COLO829 (cell line): ENCODE measurements around the gene BTG4.

ENCODE experiments used
- DNase-seq: peaks from one replicate; pipeline ENCODE4 v3.0.0; 2012; ENCODE audit warnings: low spot score

BTG4 gene

DNA sequence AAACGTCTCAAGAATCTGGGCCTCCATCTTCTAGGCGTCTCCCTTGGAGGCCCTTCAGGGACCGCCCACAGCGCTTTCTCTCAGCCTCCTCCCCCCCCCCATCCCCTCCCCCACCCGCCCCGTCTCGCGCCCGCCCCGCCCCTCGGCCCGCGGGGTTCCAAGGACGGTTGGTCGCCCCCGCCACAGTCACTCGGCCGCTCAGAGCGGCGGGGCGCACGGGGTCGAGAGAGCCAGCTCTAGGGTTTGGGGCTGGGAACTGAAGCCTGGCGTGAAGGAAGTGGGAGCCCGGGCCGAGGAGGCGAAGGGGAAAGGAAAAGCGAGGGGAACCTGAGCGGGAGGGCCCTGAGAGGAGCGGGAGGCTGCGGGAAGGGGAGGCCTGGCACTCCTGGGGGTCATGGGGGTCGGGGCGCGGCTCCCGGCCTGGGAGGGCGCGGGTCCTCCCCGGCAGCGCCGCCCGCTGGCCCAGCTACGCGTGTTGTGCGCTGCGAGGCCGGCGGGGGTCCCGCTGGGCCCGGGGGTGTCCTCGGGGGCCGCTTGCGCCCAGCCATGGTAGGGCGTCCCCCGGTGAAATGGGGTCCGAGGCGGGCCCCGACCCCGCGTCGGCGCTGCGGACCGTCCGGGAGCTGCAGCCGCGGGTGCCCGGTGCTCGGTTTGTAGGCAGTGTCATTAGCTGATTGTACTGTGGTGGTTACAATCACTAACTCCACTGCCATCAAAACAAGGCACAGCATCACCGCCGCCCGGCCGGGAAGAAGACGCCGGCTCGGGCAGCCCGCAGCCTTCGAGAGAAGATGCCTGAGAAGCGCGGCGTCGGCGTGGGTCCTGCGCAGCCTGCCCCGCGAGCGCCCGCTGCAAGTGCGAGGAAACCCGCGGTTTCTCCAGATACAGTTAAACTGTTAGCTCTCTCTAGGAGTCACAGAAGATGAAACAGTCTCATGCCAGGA, at the start of gene BTG4:
Gene BTG4 (minus strand): TSS at position 91 of the 944 bp plus-strand sequence. CDS start 13,610 bp downstream, outside the sequence.
- no peak for DNase-seq

DNA sequence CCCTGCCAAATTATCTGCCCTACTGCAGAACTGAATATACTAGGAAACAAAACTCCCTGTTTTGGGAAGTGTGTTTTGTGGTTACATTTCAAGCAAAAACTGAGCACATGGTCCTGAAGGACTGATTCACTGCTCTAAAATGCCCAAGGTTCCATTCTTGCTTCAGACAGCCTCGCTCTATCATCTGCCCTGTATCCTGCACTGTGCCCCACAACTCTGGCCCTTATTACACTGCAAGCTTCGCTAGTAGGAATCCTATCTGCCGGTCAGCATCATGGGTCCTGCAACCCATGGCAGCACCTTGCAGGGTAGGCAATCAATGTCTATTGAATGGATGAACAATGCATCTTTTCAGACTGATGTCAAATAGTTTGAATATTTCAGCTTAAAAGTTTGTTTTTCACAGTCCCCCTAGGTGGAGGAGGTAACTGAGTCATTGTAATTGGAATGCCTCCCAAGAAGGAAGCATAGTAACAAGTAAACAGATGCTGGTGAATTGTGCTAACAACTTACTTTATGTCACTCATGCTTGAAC, 49.7 kb upstream of the BTG4 start:
- DNase-seq, result peak; percentile 30

DNA sequence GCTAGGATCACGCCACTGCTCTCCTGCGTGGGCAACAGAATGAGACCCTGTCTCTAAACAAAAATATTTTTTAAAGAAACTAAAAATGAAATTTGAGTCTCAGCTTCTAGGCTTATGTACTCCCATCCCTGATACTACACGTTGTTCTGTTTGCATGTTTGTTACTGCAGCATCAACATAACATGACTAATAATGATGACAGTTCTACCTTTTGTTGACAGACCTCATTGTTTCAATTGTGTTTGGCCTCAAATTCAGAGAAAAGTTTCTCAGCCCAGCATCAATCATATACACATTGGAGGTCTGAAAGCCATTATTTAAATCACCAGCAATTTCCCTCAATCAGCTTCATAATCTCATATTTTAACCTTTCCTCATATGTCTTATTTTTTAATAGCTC, 49.1 kb upstream of the BTG4 start:
- DNase-seq, result no peak

DNA sequence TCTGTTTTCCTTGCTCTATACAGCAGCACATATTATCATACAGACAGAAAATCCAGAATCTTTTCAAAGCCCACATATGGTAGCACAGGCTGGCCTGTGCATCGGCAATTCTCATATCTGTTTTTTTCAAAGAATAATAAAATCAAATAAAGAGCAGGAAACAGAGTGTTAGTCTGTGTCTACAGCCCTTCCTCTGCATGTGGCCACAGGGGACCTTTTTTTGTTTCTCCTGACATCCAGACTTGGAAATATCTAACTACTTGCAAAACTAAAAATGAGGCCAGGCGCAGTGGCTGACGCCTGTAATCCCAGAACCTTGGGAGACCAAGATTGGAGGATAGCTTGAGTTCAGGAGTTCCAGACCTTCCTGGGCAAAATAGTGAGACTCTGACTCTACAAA, 48.6 kb upstream of the BTG4 start:
- DNase-seq, result no peak

DNA sequence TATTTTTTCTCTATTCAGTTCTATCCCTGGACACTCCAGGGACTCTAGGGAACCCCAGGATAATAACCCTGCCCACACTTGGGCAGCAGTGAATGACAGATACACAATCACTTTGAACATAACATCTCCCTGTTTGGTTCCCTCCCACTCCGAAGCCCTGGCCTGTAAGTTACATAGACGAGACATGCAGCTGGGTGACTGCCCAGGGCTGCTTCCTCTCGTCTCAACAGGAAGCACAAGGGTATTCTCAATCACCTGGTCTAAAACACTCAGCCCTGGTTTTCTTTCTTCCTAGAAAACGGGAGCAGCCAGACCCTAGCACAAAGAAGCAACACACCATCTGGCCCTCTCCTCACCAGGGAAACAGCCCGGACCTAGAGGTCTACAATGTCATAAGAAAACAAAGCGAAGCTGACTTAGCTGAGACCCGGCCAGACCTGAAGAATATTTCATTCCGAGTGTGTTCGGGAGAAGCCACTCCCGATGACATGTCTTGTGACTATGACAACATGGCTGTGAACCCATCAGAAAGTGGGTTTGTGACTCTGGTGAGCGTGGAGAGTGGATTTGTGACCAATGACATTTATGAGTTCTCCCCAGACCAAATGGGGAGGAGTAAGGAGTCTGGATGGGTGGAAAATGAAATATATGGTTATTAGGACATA, 47.7 kb upstream of the BTG4 start:
- no peak for DNase-seq

DNA sequence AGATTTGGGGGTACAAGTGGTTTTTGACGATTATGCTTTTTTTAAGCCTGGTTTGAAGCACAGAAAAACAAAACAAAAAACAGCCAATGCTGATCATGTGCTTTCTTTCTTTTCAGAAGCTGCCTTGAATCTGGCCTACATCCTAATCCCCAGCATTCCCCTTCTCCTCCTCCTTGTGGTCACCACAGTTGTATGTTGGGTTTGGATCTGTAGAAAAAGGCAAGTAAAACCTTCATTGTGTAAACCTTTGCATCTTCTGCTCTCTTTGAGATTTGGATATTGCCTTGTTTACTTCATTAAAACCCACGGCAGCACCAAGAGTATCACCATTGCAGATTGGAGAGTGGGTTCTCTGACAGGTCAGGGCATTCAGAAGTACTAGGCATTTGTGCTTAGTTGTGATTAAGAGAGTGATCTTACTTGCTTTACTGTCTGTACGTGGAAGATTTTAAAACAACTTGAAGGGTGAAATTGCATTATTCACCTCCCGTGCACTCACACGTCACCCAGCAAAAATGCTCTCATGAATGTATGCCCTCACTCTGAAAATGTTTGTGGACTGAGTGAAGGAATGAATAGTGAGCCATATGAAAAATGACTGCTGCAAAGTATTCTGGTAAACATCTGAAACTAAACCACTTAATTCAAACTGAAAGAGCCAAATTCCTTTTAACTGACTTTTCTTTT, 45.4 kb upstream of the BTG4 start:
- DNase-seq, result no peak

DNA sequence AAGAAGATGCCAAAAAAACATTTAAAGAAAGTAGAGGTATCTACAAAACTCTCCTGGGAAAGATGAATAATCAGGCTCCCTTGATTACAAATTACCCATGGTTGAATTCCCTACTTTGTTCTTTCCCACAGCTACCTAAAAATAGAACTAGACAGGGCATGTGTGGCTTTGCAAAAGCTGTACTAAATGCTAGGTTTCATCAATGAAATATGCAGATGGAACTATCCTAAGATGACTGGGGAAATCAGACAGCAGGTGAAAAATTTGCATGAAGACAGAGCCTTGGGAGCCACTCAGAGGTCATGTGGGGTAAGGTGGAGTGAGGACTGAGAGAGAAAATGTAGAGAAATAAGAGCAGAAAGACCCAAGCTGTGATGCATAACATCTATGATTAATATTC, 43.1 kb upstream of the BTG4 start:
- no peak for DNase-seq

DNA sequence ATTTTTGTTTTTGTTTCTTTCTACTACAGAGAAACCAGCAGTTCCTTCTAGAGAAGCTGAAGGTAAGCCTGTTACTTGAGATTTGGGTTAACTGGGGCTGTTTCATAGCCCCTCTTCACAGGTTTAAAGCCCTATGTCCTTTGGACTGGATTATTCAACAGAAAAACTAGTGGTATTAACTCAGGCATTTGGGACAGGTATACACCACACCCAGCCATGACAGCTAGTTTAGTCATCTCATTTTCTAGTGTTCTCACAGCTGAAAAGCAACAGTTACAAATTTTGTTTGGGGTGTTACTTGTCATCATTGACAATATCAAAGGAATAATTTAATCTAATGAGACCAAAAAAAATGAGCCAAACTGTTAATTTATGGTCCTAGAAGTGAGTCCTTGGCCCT, 42.3 kb upstream of the BTG4 start:
- DNase-seq, result no peak

DNA sequence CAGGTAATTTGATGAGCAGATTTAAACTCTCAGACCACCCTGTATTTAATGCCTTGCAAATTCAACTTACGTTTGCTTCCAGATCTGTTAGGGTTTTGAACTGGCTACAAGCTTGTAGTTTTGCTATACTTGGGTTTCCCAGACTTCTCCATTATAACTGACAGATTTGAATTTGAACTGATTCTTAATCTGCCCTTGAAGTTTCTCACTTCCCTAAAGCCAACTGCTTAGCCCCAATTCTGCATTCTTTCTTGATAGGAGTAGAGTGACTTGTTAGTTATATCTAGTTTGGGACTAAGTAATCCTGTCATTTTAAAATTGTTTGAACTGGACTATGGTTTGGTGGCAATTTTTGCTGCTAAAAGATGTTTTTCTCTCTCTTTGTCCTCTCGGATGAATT, 38.1 kb upstream of the BTG4 start:
- DNase-seq, result no peak

DNA sequence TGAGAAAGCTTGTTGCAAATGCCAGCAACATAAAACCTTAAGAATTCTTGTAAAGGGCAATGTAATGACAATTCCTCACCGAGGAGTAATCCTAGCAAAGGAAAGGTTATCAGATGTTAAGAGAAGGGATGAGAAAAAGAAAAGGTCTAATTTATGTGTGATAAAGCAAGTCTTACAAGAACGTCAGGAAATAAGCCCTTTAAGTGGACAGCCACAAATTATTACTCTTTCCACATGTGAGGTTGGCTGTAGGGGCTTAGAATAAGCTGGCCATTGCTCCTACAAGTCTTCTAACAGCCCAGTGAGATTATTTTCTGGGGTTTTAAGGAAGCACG, 37.6 kb upstream of the BTG4 start:
- DNase-seq, result no peak

DNA sequence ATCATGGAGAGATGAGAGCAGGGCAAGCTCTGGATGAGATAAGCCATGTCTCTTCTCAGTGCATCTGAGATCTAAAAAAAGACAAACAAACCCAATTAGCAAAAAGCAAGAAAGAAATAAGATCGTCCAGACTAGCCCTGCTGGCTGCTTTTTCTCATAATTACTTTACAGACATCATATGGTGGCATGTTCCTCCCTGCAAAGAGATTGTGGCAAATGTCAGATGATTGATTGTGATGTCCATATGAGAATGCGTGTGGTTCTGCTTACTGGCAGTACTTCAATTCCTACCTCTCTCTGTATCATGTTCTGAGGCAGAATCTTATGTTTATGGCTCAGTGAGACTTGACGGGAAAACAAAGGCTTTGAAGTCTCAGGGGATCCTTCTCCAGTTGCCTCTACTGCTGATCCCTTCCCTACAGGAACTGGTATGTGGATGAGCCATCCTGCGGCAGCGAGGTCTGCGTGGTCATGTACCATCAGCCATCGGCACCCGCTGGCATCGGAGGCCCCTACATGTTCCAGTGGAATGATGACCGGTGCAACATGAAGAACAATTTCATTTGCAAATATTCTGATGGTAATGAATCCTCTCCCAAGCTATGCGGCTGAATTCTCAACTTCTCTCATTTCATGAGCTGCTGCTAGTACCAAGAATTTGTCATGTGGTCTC, 37.1 kb upstream of the BTG4 start:
- no peak for DNase-seq

DNA sequence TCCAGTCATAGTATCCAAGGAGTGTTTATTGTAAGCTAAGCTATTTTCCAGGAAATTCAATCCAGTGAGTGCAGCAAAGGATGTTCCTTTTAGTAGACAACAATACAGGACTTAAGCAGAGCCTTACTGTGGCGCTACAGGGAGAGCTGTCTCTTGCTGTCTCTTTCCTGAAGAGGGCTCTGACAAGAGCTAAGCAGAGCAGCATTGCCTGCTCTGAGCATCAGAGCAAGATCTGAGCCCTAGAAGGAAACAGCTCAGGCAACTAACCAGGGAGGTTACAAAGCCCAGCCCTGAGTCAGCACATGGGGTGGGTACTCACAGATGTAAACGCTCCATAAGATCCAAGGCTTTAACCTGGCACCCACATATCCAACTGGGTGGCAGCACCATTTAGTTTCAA, 36.3 kb upstream of the BTG4 start:
- no peak for DNase-seq

DNA sequence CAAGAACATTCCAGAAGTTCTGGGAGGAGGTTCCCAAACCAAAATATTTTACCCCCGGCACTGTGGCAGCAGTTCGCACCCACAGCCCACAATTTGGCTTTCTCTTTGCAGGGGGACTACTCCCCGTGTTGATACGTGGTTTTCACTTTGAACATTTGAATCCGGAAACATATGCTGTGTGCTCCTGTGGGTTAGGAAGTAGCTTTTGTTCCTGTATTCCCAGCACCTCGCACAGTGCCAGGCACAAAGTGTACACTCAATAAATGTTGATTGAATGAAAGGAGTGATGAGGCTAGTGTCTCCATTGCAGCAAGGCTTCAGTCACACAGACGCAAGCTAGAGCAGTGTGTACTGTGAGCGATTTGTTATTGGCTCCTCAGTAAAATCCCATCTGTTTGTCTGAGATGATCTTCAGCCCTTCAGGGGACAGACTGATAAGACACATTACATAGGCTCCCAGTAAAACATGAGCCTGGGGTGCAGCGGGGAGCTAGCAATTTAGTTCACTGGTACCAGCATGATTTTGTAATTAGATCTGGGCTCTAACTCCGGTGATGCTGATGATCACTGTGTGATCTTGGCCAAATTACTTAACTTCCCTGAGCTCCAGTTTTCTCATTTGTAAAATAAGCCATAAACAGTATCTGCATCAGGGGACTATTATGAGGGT, 30.6 kb upstream of the BTG4 start:
- DNase-seq, result no peak

DNA sequence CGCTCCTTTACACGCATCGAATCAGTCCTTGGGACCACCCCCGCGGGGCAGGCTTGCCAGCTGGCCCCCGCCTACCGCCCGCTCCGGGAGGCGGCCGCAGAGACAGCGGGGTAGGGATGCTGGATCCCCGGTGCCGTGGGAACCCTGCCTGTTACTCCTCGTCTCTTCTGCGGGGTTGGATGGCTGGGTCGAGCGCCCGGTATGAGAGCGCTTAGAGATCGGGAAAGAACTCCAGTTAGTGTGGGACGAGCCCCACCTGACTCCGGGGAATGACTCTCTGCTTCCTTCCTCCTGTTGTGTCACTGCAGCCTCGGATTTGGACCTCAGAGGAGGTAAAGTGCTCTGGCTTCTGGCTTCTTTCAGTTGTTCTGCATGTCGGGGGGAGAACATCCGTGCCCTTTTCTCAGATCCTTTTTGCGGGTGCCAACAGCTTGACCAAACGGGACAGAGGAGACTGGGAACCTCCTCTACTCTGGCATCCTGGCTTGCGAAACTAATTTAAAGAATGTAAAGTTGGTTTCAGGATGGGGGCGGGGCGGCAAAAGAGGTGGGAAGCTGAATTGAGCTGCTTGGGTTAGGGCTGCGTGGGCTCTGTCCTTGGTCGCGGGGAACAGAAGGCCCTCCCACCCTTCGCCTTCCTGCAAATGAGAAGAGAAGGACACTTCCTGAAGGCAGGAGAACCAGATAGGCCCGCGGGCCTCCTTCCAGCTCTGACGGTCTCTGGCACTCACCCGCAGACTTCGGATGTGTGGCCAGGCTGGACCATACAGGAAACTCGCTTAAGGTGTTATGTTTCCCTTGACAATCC, 29.3 kb upstream of the BTG4 start:
- no peak for DNase-seq

DNA sequence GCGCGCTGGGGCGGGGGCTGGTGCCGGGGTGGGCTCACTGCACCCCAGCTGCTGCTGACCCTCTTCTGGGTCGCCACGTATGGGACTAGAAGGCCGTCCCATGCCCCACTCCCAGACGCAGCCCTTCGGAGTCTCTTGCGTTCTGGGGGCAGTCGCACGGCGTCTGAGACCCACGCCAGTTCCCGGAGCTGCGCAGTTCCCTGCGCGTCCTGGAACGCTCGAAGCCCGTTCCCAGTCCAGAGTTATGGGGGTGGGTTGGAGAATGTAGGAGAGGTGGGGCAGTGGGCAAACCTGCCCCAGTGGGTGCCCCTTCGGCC, 28.7 kb upstream of the BTG4 start:
- DNase-seq, result no peak

DNA sequence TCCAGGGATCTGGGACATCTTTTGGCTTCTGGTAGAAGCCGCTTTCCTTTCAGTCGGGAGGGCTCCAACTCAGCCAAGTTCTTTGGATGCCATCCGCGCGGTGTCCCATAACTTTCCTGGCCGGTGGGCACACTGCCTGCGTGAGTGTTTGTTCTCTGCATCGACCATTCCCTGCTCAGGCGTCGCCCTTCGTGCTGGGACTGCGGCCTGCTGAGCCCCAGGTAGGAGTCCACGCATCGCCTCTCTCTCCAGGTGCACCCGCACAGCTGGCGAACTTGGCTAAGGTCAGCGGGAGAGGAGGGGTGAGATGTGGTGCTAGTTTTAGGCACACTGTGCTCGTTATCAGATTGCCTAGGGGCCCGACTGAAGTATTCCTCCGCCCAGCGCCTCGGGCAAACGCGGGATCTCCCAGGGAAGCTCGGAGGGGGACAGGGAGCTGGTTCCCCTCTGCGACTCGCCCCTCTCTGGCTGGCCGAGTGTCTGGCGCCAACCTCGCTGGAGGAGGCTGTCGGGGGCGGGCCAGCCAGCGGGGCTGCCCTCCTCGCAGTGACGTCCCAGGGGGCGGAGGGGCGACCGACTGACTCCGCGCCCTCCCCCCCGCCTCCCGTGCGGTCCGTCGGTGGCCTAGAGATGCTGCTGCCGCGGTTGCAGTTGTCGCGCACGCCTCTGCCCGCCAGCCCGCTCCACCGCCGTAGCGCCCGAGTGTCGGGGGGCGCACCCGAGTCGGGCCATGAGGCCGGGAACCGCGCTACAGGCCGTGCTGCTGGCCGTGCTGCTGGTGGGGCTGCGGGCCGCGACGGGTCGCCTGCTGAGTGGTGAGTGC, 28.1 kb upstream of the BTG4 start, which contains the start of gene LAYN:
Gene LAYN (plus strand): TSS at position 607 of the 823 bp plus-strand sequence. CDS start 124 bp downstream, at position 731.
- DNase-seq, result no peak

DNA sequence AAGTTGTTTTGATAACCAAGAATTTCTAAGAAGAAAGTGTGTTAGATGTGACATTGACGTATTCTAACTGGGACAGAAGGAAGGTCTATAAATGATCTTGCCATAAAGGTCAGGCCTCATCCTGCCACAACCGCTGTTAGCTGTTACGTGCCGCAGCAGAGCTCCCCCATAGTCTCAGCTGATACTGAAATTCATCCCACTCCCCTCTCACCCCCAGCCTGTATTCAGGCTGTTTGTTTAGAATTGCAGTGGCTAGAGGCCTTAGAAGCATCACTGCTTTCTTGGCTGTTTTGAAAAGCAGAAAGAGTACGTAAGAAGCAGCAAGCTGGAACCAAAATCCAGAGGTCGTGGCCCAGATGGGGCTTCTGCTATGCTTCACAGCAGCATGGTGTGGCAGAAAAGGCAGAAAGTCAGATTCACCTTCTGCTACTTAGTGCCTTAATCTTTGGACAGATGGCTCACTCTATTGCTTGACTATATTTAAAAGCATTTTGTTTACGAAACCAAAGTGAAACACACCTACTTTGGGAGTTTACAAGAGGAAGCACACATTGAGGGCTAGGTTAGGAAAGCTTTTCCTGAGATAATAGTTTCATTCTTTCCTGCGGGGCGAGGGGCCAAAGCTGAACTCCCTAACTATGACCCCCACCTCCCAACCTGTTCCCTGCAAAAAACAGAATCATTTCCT, 27.4 kb upstream of the BTG4 start:
- DNase-seq, result no peak

DNA sequence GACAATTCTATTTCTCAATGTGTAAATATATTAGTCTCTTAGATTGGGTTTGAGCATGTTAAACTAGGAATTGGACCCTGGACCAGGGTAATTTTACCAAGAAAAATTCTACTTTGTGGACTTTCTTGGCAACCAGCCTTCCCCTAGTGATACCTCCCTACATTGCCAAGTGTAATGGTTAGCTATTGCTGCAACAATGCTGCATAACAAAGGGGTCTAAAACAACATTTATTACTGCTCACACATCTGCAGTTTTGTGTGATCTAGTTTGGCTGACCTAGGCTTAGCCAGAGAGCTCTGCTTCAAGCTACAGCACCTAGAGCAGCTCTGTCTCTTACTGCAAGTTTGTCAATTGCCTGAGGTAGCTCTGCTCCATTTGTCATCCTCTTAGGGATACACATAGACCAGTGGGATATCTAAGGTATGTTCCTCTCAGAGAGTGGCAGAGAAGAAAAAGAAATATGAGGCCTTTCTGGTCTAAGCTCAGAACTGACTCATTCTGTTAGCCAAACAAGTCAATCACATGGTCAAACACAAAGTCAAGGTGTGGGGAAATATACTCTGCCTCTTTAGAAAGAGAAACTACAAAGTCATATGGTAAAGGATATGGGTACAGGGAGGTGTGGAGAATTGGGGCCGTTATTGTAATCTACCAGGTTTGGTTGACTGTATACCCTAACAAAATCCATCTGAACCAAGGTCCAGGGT, 26.4 kb upstream of the BTG4 start:
- DNase-seq, result no peak
